Activated CD8-positive, alpha-beta memory T cell treated with anti-CD3 and anti-CD28 coated beads, Interleukin-2, amount 50 U/mL, for 24 hours (primary cell): ENCODE measurements around the gene KRT80.
A peak's percentile ranks its signal among the peaks of the same experiment; 100 is the strongest.

ENCODE experiments used
- DNase-seq: peaks from one replicate; pipeline ENCODE4 v3.0.0-alpha.2; 2020; ENCODE audit errors: extremely low read depth

KRT80 gene

GRCh38 chr12:52155048-52155868 is 36.6 kb downstream of the KRT80 start:
- DNase-seq: no peak

DNA sequence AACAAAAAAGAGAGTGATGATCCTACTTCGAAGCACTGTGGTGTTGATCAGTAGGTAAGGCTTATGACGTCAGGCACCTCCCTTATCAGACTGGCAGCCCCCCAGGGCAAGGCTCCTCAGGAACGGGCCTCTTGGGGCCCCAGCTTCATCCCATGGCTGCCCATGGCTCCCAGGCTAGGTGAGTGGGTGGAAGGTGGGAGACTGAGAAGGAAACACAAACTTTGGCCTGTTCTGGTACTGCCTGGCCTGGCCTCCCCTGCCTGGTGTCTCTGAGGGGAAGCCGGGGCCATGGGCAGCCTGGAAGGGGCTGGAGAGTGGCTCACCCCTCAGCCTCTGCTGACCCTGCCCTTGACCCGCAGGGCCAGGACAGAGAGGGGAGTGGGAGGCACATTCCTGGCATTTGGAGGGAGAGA is 38.9 kb downstream of the KRT80 start:
- no peak for DNase-seq

DNA sequence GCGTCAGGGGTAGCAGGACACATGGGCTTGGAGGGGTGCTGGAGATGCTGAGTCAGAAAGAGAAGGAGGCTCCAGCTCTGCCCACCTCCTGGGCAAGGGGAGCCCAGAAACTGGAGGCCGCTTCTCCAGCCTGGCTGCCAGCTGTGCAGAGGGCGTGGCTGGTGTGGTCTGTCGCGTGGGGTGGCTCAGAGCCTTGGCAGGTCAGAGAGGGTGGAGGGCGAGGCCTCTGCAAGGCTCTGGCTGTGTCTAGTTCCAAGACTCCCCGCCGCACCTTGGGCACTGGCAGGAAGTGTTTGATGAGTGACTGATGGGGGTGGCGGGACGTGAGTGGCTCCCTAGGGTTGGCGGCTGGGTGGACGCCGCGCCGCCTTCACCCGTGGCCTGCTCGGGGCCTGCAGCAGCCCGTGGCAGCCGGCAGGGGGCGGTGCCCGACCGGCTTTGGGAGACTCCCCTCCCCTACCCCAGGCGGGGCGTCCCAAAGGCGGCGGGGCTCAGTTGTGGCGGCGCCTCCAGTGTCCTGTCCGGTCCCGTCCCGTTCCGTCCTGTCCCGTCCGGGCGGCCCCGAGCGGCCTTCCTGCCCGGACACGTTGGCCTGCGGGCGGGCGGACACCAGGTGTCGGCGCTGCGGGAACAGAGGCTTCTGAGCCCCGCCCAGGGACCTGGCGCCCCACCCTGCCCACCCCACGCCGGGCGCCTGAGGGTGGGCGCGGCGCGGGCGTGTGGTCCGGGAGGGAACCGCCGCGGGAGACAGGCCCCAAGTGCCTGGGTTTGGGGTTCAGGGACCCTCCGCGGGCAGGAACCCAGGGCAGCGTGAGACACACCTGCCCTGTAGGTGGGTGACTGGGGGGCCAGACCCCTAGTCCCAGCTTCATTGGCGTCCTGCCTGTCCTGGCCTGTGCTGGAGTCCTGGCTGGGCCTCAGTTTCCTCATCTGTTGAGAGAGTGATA is 39.7 kb downstream of the KRT80 start:
- DNase-seq: peak; percentile 25

DNA sequence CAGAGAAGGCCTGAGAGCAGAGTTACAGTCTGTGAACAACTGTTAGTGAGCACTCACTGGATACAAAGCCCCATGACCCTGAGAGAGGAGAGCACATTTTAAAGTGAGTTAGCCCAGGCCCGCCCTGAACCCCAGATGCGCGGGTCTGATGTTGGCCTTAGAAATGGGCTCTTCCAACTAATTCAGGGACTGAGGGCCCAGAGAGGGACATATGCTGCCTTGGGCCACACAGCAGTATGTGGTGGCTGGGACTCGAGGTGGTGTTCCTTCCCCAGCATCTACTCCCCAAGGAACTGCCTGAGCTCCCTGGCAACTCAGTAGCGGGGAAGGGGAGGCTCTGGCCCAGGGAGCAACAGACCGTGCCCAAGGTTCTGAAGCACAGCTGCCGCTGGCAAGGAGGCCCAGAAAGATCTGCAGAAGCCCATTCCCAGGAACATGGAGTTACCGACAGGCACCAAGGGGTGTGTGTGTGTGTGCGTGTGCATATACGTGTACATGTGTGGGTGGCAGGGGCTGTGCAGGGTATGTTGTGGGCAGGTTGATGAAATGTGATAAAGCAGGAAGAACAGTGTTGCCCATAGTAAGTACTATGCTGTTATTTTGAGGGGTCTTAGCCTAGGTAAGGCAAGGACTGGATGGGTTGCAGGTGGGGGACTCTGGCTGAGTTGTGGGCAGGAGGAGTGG is 40.5 kb downstream of the KRT80 start:
- no peak for DNase-seq

- DNase-seq: no peak
Measured at GRCh38 chr12:52149651-52150241, 42.1 kb downstream of the KRT80 start.

GRCh38 chr12:52149182-52149641 is 42.6 kb downstream of the KRT80 start:
- no peak for DNase-seq

- no peak for DNase-seq
Measured at GRCh38 chr12:52148464-52149181, 43.2 kb downstream of the KRT80 start.

- DNase-seq: no peak
Measured at GRCh38 chr12:52147964-52148463, 43.8 kb downstream of the KRT80 start.

GRCh38 chr12:52147367-52147963 is 44.3 kb downstream of the KRT80 start:
- DNase-seq: no peak

GRCh38 chr12:52146822-52147366 is 44.9 kb downstream of the KRT80 start:
- DNase-seq: no peak

DNA sequence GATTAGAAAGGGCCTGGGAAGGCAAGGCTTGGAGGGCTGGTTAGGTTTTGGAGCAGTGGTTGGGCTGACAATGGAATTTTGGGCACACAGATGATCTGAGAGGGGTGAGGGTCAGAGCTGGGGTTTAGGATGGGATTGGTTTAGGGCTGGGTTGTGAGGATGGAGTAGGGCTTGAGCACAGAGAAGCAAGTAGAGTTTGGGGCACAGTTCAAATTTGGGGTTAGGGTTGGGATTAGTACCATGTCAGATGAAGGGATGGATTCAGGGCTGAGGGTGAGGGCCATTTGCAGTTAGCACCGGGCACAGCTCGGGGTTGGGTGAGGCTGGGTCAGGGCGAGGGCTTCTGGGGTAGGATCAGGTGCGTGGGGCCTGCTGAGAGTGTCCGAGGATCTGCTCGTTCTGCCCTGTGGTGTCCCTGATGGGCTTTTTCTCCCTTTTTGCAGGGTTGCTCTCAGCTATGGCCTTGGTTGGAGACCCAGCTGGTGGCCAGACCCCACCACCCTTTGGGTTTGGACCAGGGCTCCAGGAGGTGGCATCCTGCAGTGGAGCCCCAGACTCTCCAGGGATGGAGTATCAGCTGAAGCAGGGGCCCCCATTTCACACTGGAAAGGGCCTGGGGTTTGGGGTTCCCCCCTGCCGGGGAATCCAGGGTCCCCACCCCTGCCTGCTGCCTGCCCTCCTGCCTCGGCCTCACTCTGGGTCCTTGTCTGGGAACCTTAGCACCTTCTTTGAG is 45.6 kb downstream of the KRT80 start:
- DNase-seq: no peak

GRCh38 chr12:52145228-52146088 is 46.4 kb downstream of the KRT80 start:
- DNase-seq: no peak

GRCh38 chr12:52144512-52145227 is 47.1 kb downstream of the KRT80 start:
- no peak for DNase-seq

DNA sequence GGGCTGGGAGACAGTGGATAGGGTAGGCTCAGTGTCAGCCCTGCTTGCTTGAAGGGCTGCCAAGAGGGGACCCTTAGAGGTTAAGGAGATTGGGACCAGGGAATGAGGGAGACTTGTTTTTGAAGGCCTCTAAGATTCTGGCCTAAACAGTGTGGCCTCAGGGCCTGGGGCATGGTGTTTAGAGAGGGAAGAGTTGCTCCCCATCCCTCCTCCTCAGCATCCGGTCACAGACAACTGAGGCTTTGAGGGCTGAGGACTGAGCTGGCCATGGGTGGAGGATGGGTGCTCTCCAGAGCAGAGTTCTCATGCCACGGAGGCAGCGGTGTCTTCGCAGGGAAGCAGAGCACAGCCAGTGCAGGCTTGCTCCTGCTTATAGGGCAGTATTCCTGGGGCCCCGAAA is 49.4 kb downstream of the KRT80 start:
- DNase-seq: no peak

- no peak for DNase-seq
Measured at GRCh38 chr12:52141875-52142274, 49.9 kb downstream of the KRT80 start.

DNA sequence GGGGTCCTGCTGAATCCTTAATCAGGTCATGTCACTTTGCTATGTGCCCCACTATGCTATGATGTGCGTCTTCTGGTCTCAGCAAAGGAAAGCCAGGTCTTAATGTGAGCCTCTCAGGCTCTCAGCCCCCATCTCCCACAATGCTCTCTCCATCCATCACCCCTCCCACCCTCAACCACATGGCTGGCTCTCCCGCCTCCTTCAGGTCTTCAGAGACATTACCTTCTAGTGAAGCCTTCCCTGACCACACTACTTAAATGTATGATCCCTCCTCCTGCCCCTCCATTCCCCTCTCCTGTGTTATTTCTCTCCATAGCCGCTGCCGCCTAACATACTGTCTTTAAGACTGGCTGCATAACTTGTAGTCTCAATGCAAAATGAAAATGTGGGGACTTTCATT is 50.5 kb downstream of the KRT80 start:
- no peak for DNase-seq

DNA sequence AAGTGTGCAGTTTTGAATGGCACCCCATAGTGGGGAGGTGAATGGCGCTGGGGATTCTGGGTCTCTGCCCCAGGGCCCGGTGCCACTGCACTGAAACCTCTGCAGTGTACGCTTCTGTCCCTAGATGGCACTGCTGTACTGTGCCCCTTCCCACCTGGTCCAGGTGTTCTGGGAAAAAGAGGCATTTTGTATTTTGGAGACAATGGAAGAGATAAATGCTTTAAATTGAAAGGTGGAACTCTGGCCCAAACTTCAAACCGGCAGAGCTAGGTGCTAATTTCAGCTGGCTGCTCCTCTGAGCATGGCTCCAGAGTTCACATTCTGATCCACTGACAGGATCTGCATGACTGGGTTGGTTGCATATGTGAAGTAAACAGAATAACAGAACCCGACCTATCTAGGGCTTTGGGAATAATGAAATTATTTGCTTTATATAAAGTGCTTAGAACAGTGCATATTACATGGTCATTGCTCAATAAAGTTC is 52.2 kb downstream of the KRT80 start:
- DNase-seq: no peak

DNA sequence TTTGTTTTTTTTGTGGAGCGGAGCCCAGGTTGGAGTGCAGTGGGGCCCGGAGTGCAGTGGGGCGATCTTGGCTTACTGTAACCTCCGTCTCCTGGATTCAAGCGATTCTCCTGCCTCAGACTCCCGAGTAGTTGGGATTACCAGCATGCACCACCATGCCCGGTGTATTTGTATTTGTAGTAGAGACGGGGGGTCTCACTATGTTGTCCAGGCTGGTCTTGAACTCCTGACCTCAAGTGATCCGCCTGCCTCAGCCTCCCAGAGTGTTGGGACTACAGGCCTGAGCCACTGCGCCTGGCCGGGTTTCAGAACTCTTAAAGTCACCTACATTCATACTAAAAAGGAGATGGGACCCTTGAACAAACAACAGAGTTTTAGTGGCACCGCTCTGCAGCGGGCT is 52.7 kb downstream of the KRT80 start:
- DNase-seq: no peak
